Fibroblast of mammary gland (primary cell): ENCODE data around the gene CREBZF.
"Not testable (repeated sequence)": the region's sequence is repeated elsewhere in the genome, so short reads cannot be mapped to it uniquely, and the experiment has no call there.

Experiments used
- DNase-seq: peaks from one replicate; pipeline ENCODE4 v3.0.0-alpha.2; 2010; ENCODE audit warnings: low read depth
- H3K4me3 ChIP-seq: 2 replicates; pipeline ENCODE4 v1.5.1; 2011; ENCODE audit warnings: low read depth, mild to moderate bottlenecking, low read length, moderate library complexity; ENCODE audit not compliant: control insufficient read depth
- CTCF ChIP-seq: conservative IDR thresholded peaks from 2 replicates; pipeline ENCODE4 v1.5.1; 2011; ENCODE audit warnings: low read depth, low read length, inconsistent platforms; ENCODE audit not compliant: control insufficient read depth, insufficient read depth

The CREBZF gene

GRCh38 chr11:85620256-85620655, 44.7 kb downstream of the CREBZF start:
- H3K4me3 ChIP-seq = no peak overlapping the region
- DNase-seq = no peak
- TF ChIP-seq CTCF = no peak

DNA sequence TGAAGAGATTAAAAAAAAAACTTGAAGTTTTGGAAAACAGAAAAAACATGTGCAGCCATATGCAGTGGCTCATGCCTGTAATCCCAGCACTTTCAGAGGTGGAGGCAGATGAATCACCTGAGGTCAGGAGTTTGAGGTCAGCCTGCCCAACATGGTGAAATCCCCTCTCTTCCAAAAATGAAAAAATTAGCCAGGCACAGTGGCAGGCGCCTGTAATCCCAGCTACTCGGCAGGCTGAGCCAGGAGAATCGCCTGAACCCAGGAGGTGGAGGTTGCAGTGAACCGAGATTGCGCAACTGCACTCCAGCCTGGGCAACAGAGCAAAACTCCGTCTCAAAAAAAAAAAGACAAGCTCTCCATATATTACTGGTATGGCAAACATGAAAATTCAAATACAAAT, 45.4 kb downstream of the CREBZF start:
- TF ChIP-seq CTCF = no peak
- H3K4me3 ChIP-seq = no peak overlapping the region
- DNase-seq = peak; percentile 32

- DNase-seq = not testable (repeated sequence)
Observed at GRCh38 chr11:85611643-85612042, 53.3 kb downstream of the CREBZF start.

More at GRCh38 chr11:85611643-85612042, 53.3 kb downstream of the CREBZF start:
- H3K4me3 ChIP-seq = not testable (repeated sequence)
